SH-SY5Y (cell line): Measurements from ENCODE around the gene DRD3.

Experiments
- GATA2 ChIP-seq: IDR thresholded peaks from 2 replicates; pipeline ENCODE4 v1.6.1; 2011; ENCODE audit warnings: mild to moderate bottlenecking, low read depth, low read length
- GATA3 ChIP-seq: IDR thresholded peaks from 2 replicates; pipeline ENCODE4 v1.6.1; 2011; ENCODE audit warnings: low read depth, mild to moderate bottlenecking, low read length, moderate library complexity

DNA sequence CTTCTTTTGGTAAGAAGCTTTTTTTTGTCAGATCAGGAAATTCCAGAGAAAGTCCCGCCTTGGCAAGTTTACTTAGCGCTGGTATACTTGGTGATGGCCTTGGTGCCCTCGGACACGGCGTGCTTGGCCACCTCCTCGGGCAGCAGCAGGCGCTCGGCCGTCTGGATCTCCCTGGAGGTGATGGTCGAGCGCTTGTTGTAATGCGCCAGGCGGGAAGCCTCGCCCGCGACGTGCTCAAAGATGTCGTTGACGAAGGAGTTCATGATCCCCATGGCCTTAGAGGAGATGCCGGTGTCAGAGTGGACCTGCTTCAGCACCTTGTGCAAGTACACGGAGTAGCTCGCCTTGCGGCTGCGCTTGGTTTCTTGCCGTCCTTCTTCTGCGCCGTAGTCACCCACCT is 75.7 kb downstream of the DRD3 start:
- no peak for TF ChIP-seq GATA2
- TF ChIP-seq GATA3 = no peak
